GM23338 (cell line): Measurements from ENCODE around the gene SARS2. TPM values are rescaled to one million over a fixed set of nuclear protein-coding genes. Genes with fewer than 3 reads are reported as not detected.

Experiments used
- CTCF ChIP-seq, 2 experiments: fragments of 200-600 bp in 1 of 2; sonication (generic) in 1 of 2; conservative IDR thresholded peaks; 2 replicates each; pipeline versions ENCODE4 v1.5.1 to v1.6.1; 2016 to 2017; ENCODE audit warnings: antibody characterized with exemption in 2 of 2, low read depth in 2 of 2, mild to moderate bottlenecking in 2 of 2, moderate library complexity in 1 of 2
- ETS1 ChIP-seq: IDR thresholded peaks from 2 replicates; pipeline ENCODE4 v1.6.1; 2016; ENCODE audit warnings: antibody characterized with exemption
- EZH2phosphoT487 ChIP-seq: fragments of 200-600 bp; sonication (generic); IDR thresholded peaks from one replicate; pipeline ENCODE4 v1.8.1; 2018; ENCODE audit warnings: antibody characterized with exemption; ENCODE audit not compliant: unreplicated experiment
- JUNB ChIP-seq: IDR thresholded peaks from one replicate; pipeline ENCODE4 v1.6.1; 2016; ENCODE audit warnings: antibody characterized with exemption; ENCODE audit not compliant: unreplicated experiment
- NANOG ChIP-seq: IDR thresholded peaks from 2 replicates; pipeline ENCODE4 v1.6.1; 2016; ENCODE audit warnings: antibody characterized with exemption, borderline replicate concordance
- POLR2AphosphoS5 ChIP-seq: IDR thresholded peaks from 2 replicates; pipeline ENCODE4 v1.6.1; 2016; ENCODE audit warnings: antibody characterized with exemption, low read depth
- STAT1 ChIP-seq: IDR thresholded peaks from one replicate; pipeline ENCODE4 v1.6.1; 2016; ENCODE audit warnings: antibody characterized with exemption; ENCODE audit not compliant: unreplicated experiment
- ZNF114 ChIP-seq: fragments of 250-450 bp; sonication (Bioruptor Pico); IDR thresholded peaks from 2 replicates; pipeline ENCODE4 v1.5.0; 2020; ENCODE audit warnings: mild to moderate bottlenecking, moderate library complexity
- ZNF462 ChIP-seq: fragments of 250-450 bp; sonication (Bioruptor Pico); IDR thresholded peaks from 2 replicates; pipeline ENCODE4 v1.5.0; 2020; ENCODE audit warnings: mild to moderate bottlenecking, moderate library complexity
- polyA plus RNA-seq: library from polyadenylated mRNA; unstranded; fragments of >200 nt; fragmentation: Nextera tagmentation; extraction: Ambion mirVana; gene quantifications from 2 replicates; pipeline ENCODE4 v1.2.1, GENCODE V29; 2016
- total RNA-seq: library from RNA; depleted of rRNA; stranded (reverse); fragments of >200 nt; shearing (Covaris generic); gene quantifications from 2 replicates; pipeline ENCODE4 v1.2.3, GENCODE V29; 2014

SARS2 gene
- total and polyA plus RNA-seq, 2 experiments from 2014 or later = 70.6 to 75.7 TPM

GRCh38 chr19:38898788-38899446 is 31.6 kb downstream of the SARS2 start (continued):
- TF ChIP-seq ZNF462 (CRISPR knock-in tag) = no peak
- TF ChIP-seq JUNB = no peak
- no peak for TF ChIP-seq STAT1
- no peak for TF ChIP-seq POLR2AphosphoS5
- no peak for TF ChIP-seq EZH2phosphoT487
- no peak for TF ChIP-seq NANOG
- TF ChIP-seq CTCF (conservative IDR thresholded peaks at IDR 0.05; ENCODE audit: low read depth in 2 of 2) = no peak
- no peak for TF ChIP-seq ZNF114 (CRISPR knock-in tag)
- TF ChIP-seq ETS1 = no peak
